ENCODE data around the gene FAM210B.

Gene FAM210B

DNA sequence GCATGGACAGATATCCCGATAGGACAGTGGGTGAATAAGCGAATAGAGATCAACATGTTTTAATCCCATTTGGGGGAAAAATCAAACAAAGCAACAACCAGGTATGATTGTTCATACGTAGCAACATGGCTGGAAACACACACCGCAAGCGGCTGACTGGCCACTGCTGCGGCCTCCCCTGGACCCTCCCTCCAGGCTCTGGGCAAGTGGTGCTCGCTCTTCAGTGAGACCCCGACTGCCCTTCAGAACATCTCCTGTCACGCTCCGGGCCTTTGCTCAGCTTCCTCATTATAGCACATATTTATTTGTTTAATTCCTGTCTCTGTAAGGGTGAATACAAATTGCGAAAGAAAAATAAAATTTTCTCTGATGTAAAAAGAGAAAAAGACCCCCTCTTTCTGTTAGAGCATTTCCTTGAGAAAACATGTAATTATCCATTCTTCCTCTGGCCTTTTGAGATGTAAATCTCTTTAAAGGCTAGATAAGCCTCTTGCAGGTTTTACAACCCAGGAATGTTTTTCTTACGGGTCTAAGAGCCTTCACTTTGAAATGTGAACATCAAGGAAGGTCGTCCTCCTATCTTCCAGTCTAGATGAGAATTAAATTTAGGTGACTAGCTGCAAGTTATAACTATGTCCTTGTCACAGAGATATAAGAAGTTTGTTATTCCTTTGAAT, 11.0 kb upstream of the FAM210B start:
- Histone ChIP-seq H3K9me3 (replicated peaks; ENCODE audit: low read length) (no peaks in the 10 kb centered on the region), H3K4me2 (ENCODE audit: low read length) (no peak overlapping the region), H3K4me1 (ENCODE audit: control insufficient read depth, insufficient read depth, low read length) (peaks cover 2% of the 10 kb centered on the region), H3K27me3 (ENCODE audit: control insufficient read depth, insufficient read depth, low read length) (peaks cover 52% of the 10 kb centered on the region), H3K36me3 (ENCODE audit: insufficient read depth, low read length) (no peaks in the 10 kb centered on the region), H3K4me3 (ENCODE audit: low read length) (no peak overlapping the region), H3K9ac (ENCODE audit: low read depth, low read length) (no peak overlapping the region)

GRCh38 chr20:56348305-56348693, 10.5 kb upstream of the FAM210B start:
- H3K9ac ChIP-seq (ENCODE audit: low read depth, low read length): no peak overlapping the region
- H3K36me3 ChIP-seq (ENCODE audit: insufficient read depth, low read length): no peaks in the 10 kb centered on the region
- H3K4me3 ChIP-seq (ENCODE audit: low read length): no peak overlapping the region
- H3K4me2 ChIP-seq (ENCODE audit: low read length): no peak overlapping the region
- no peaks in the 10 kb centered on the region for H3K9me3 ChIP-seq (replicated peaks; ENCODE audit: low read length)
- peaks cover 48% of the 10 kb centered on the region for H3K27me3 ChIP-seq (ENCODE audit: control insufficient read depth, insufficient read depth, low read length)
- peaks cover 2% of the 10 kb centered on the region for H3K4me1 ChIP-seq (ENCODE audit: control insufficient read depth, insufficient read depth, low read length)

GRCh38 chr20:56348746-56349145, 10.0 kb upstream of the FAM210B start:
- Histone ChIP-seq H3K9ac (ENCODE audit: low read depth, low read length) (no peak overlapping the region), H3K36me3 (ENCODE audit: insufficient read depth, low read length) (no peaks in the 10 kb centered on the region), H3K27me3 (ENCODE audit: control insufficient read depth, insufficient read depth, low read length) (peaks cover 50% of the 10 kb centered on the region), H3K9me3 (replicated peaks; ENCODE audit: low read length) (no peaks in the 10 kb centered on the region), H3K4me2 (ENCODE audit: low read length) (no peak overlapping the region), H3K4me1 (ENCODE audit: control insufficient read depth, insufficient read depth, low read length) (peaks cover under 1% of the 10 kb centered on the region), H3K4me3 (ENCODE audit: low read length) (no peak overlapping the region)

- H3K27me3 ChIP-seq (ENCODE audit: control insufficient read depth, insufficient read depth, low read length): peaks cover 32% of the 10 kb centered on the region
- H3K9me3 ChIP-seq (replicated peaks; ENCODE audit: low read length): no peaks in the 10 kb centered on the region
- H3K4me1 ChIP-seq (ENCODE audit: control insufficient read depth, insufficient read depth, low read length): no peaks in the 10 kb centered on the region
- H3K9ac ChIP-seq (ENCODE audit: low read depth, low read length): no peak overlapping the region
- no peaks in the 10 kb centered on the region for H3K36me3 ChIP-seq (ENCODE audit: insufficient read depth, low read length)
- no peak overlapping the region for H3K4me2 ChIP-seq (ENCODE audit: low read length)
- no peak overlapping the region for H3K4me3 ChIP-seq (ENCODE audit: low read length)
Measured at GRCh38 chr20:56350842-56351241, 7.9 kb upstream of the FAM210B start.

GRCh38 chr20:56352345-56353055, 6.3 kb upstream of the FAM210B start:
- no peaks in the 10 kb centered on the region for H3K36me3 ChIP-seq (ENCODE audit: insufficient read depth, low read length)
- no peak overlapping the region for H3K4me2 ChIP-seq (ENCODE audit: low read length)
- H3K9me3 ChIP-seq (replicated peaks; ENCODE audit: low read length): no peaks in the 10 kb centered on the region
- peaks cover 27% of the 10 kb centered on the region for H3K27me3 ChIP-seq (ENCODE audit: control insufficient read depth, insufficient read depth, low read length)
- H3K4me3 ChIP-seq (ENCODE audit: low read length): no peak overlapping the region
- no peak overlapping the region for H3K9ac ChIP-seq (ENCODE audit: low read depth, low read length)
- H3K4me1 ChIP-seq (ENCODE audit: control insufficient read depth, insufficient read depth, low read length): no peaks in the 10 kb centered on the region

- H3K27me3 ChIP-seq (ENCODE audit: control insufficient read depth, insufficient read depth, low read length): peaks cover 18% of the 10 kb centered on the region
- no peaks in the 10 kb centered on the region for H3K36me3 ChIP-seq (ENCODE audit: insufficient read depth, low read length)
- H3K9me3 ChIP-seq (replicated peaks; ENCODE audit: low read length): no peaks in the 10 kb centered on the region
- no peak overlapping the region for H3K4me2 ChIP-seq (ENCODE audit: low read length)
- peaks cover 6% of the 10 kb centered on the region for H3K4me1 ChIP-seq (ENCODE audit: control insufficient read depth, insufficient read depth, low read length)
- H3K4me3 ChIP-seq (ENCODE audit: low read length): no peak overlapping the region
- H3K9ac ChIP-seq (ENCODE audit: low read depth, low read length): no peak overlapping the region
Measured at GRCh38 chr20:56353356-56353755, 5.4 kb upstream of the FAM210B start.

DNA sequence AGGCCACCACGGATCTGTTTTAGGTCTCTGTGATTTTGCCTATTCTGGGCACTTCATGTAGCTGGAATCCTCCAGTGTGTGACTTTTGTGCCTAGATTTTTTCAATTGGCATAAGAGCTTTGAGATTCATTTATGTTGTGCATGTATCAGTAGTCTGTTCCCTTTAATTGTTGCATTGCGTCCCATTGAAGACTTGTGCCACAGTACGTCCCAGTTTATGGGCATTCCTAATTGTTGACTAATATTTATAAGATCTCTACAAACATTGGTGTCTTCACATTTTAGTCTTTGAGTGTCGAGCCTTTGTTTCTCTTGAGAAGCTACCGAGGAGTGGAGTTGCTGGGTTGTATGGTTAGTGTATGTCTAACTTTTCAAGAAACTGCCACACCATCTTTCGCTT, 704 bp upstream of the FAM210B start:
- no peaks in the 10 kb centered on the region for H3K9me3 ChIP-seq (replicated peaks; ENCODE audit: low read length)
- H3K36me3 ChIP-seq (ENCODE audit: insufficient read depth, low read length): peaks cover 4% of the 10 kb centered on the region
- H3K27me3 ChIP-seq (ENCODE audit: control insufficient read depth, insufficient read depth, low read length): peaks cover 5% of the 10 kb centered on the region
- peaks cover 20% of the 10 kb centered on the region for H3K4me1 ChIP-seq (ENCODE audit: control insufficient read depth, insufficient read depth, low read length)
- H3K4me2 ChIP-seq (ENCODE audit: low read length): peak overlapping the region; percentile 96
- no peak overlapping the region for H3K9ac ChIP-seq (ENCODE audit: low read depth, low read length)
- H3K4me3 ChIP-seq (ENCODE audit: low read length): peak overlapping the region; percentile 86

GRCh38 chr20:56359212-56360132, 698 bp downstream of the FAM210B start:
- Histone ChIP-seq H3K9me3 (replicated peaks; ENCODE audit: low read length) (no peaks in the 10 kb centered on the region), H3K27me3 (ENCODE audit: control insufficient read depth, insufficient read depth, low read length) (no peaks in the 10 kb centered on the region), H3K4me1 (ENCODE audit: control insufficient read depth, insufficient read depth, low read length) (peaks cover 23% of the 10 kb centered on the region), H3K9ac (ENCODE audit: low read depth, low read length) (peak overlapping the region; percentile 84), H3K4me2 (ENCODE audit: low read length) (peak overlapping the region; percentile 96), H3K36me3 (ENCODE audit: insufficient read depth, low read length) (peaks cover 4% of the 10 kb centered on the region), H3K4me3 (ENCODE audit: low read length) (peak overlapping the region; percentile 86)

DNA sequence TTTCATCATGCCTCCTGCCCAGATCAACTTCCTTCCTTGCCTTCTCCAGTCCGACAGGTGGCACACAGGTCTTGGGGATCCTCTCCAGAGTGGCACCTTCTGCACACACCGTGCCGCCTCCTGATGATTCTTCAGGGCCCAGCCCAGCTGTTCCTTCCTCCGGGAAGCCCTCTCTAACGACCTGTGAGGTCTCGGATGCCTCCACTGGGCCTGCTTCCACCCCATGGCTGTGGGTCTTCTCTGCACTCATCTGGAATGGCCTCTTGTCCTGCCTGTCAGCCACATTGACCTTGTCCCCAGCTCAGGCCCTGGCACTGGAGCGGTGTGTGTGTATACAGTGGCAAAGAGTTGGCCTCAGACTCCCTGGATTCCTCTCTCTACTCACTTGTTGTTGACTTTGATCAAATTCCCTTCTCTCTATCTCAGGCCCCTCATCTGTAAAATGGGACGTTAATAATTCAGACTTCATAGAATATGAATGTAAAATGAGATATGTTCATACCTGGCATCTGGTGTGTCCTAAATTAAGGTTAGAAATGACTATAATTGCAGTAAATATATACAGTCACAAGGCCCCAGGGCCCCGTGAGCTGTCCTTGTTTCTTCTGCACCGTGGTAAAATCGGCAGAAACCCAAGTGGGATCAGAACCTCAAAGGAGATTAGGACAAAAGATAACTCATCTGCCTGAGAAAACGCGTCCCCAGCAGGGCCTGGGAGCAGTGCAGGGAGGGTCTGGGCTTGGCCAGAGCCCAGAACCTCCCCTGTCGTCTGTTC, 1.5 kb downstream of the FAM210B start:
- peak overlapping the region; percentile 96 for H3K4me2 ChIP-seq (ENCODE audit: low read length)
- peak overlapping the region; percentile 84 for H3K9ac ChIP-seq (ENCODE audit: low read depth, low read length)
- H3K4me3 ChIP-seq (ENCODE audit: low read length): peak overlapping the region; percentile 86
- H3K9me3 ChIP-seq (replicated peaks; ENCODE audit: low read length): no peaks in the 10 kb centered on the region
- peaks cover 4% of the 10 kb centered on the region for H3K36me3 ChIP-seq (ENCODE audit: insufficient read depth, low read length)
- peaks cover 23% of the 10 kb centered on the region for H3K4me1 ChIP-seq (ENCODE audit: control insufficient read depth, insufficient read depth, low read length)
- no peaks in the 10 kb centered on the region for H3K27me3 ChIP-seq (ENCODE audit: control insufficient read depth, insufficient read depth, low read length)

- Histone ChIP-seq H3K4me3 (ENCODE audit: low read length) (no peak overlapping the region), H3K4me1 (ENCODE audit: control insufficient read depth, insufficient read depth, low read length) (peaks cover 23% of the 10 kb centered on the region), H3K9ac (ENCODE audit: low read depth, low read length) (no peak overlapping the region)
Measured at GRCh38 chr20:56360908-56361205, 2.1 kb downstream of the FAM210B start.

DNA sequence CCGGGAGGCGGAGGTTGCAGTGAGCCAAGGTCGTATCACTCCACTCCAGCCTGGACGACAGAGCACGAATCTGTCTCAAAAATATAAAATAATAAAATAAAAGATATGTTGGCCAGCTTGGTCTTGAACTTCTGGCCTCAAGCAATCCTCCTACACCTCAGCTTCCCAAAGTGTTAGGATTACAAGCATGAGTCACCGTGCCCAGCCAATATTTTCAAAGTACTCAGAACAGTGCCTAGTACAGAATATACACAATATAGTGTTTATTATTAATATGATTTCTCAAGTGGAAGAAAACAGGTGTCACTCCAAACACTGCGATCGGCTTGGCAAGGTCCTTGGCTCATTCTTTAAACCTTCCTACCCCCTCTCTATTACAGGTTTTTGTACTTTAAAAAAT, 3.1 kb downstream of the FAM210B start:
- Histone ChIP-seq H3K27me3 (ENCODE audit: control insufficient read depth, insufficient read depth, low read length) (no peaks in the 10 kb centered on the region), H3K36me3 (ENCODE audit: insufficient read depth, low read length) (peaks cover 9% of the 10 kb centered on the region), H3K4me1 (ENCODE audit: control insufficient read depth, insufficient read depth, low read length) (peaks cover 23% of the 10 kb centered on the region), H3K9ac (ENCODE audit: low read depth, low read length) (no peak overlapping the region), H3K4me3 (ENCODE audit: low read length) (no peak overlapping the region), H3K9me3 (replicated peaks; ENCODE audit: low read length) (no peaks in the 10 kb centered on the region), H3K4me2 (ENCODE audit: low read length) (no peak overlapping the region)

More at GRCh38 chr20:56360908-56361205, 2.1 kb downstream of the FAM210B start:
- Histone ChIP-seq H3K4me2 (ENCODE audit: low read length) (no peak overlapping the region), H3K9me3 (replicated peaks; ENCODE audit: low read length) (no peaks in the 10 kb centered on the region), H3K27me3 (ENCODE audit: control insufficient read depth, insufficient read depth, low read length) (no peaks in the 10 kb centered on the region), H3K36me3 (ENCODE audit: insufficient read depth, low read length) (peaks cover 4% of the 10 kb centered on the region)

All from skeletal muscle satellite cell (primary cell).